CD4-positive, alpha-beta T cell (primary cell): ENCODE measurements around the gene AK5. TPM values are rescaled to one million over a fixed set of nuclear protein-coding genes. Genes with fewer than 3 reads are reported as not detected.

ENCODE experiments used
- ATAC-seq: fragments of 200-7000 bp; cut with Tn5 transposase; one replicate; pipeline ENCODE4 v1.10.0; 2022; ENCODE audit warnings: mild to moderate bottlenecking; ENCODE audit not compliant: poor library complexity
- CTCF ChIA-PET: fragments of 350-600 bp; sonication (Branson Sonifier 250); formaldehyde crosslinking; loops from one replicate; lab custom pipeline; 2021; ENCODE audit warnings: antibody characterized with exemption, inconsistent platforms; lab: Charles Lee
- POLR2A ChIA-PET: fragments of 350-600 bp; sonication (Branson Sonifier 250); formaldehyde crosslinking; loops from one replicate; lab custom pipeline; 2021; ENCODE audit warnings: antibody characterized with exemption, inconsistent platforms; lab: Charles Lee
- DNase-seq, 14 experiments: peaks; one replicate each; pipeline ENCODE4 v3.0.0-alpha.2; 2013 to 2020; ENCODE audit warnings: mixed read lengths in 2 of 14
- H3K27ac ChIP-seq, 2 donors: one replicate each; pipeline versions ENCODE4 v1.5.1 to v1.7.0; 2013; ENCODE audit warnings: low read length in 2 of 2, low read depth in 1 of 2, mild to moderate bottlenecking in 1 of 2
- H3K27me3 ChIP-seq, 2 experiments: 1 replicate in 1 of 2; 2 replicates in 1 of 2; pipeline versions ENCODE4 v1.6.1 to v1.7.0; 2013; ENCODE audit warnings: low read length in 2 of 2, control low read depth in 1 of 2, mild to moderate bottlenecking in 1 of 2, moderate library complexity in 1 of 2; ENCODE audit not compliant: insufficient read depth in 2 of 2, control insufficient read depth in 1 of 2
- H3K36me3 ChIP-seq: one replicate; pipeline ENCODE4 v1.6.1; 2013; ENCODE audit warnings: low read length, control low read depth; ENCODE audit not compliant: insufficient read depth
- H3K4me1 ChIP-seq: one replicate; pipeline ENCODE4 v1.6.1; 2013; ENCODE audit warnings: low read length, control low read depth; ENCODE audit not compliant: insufficient read depth
- H3K4me3 ChIP-seq: one replicate; pipeline ENCODE4 v1.5.1; 2013; ENCODE audit warnings: mild to moderate bottlenecking, low read length, moderate library complexity
- H3K9me3 ChIP-seq, 2 experiments: 1 replicate in 1 of 2; 2 replicates in 1 of 2; pipeline versions ENCODE4 v1.6.1 to v1.7.0; 2013; ENCODE audit warnings: low read length in 2 of 2, mild to moderate bottlenecking in 2 of 2, control low read depth in 1 of 2, moderate library complexity in 1 of 2; ENCODE audit not compliant: control insufficient read depth in 1 of 2, insufficient read depth in 1 of 2
- H3K27ac Mint-ChIP-seq: one replicate; pipeline ENCODE4 v1.8.0; 2020; ENCODE audit warnings: mixed read lengths
- H3K27me3 Mint-ChIP-seq: one replicate; pipeline ENCODE4 v1.8.0; 2021; ENCODE audit warnings: mixed read lengths
- H3K36me3 Mint-ChIP-seq: one replicate; pipeline ENCODE4 v1.8.0; 2021; ENCODE audit warnings: low read depth, mixed read lengths
- H3K4me1 Mint-ChIP-seq: one replicate; pipeline ENCODE4 v1.8.0; 2021; ENCODE audit warnings: low read depth, mixed read lengths
- H3K4me3 Mint-ChIP-seq: one replicate; pipeline ENCODE4 v1.8.0; 2020; ENCODE audit warnings: mild to moderate bottlenecking, mixed read lengths
- H3K9me3 Mint-ChIP-seq: one replicate; pipeline ENCODE4 v1.8.0; 2020; ENCODE audit warnings: mixed read lengths
- intact Hi-C, 2 experiments: fragments of 100-400 bp; cut with DNase I in 1 of 2; cut with micrococcal nuclease in 1 of 2; formaldehyde crosslinking; loops; one replicate each; pipeline versions ENCODE4 v1.15.1 to v1.9.0; 2023 to 2025; cut with DNase I, micrococcal nuclease
- total RNA-seq, 174 experiments: library from RNA in 2 of 174; stranded (reverse) in 2 of 174; gene quantifications; one replicate each; pipeline ENCODE4 v1.2.3 and lab custom pipeline; 2021 to 2026
- TF ChIP-seq, protein P1 (sequence below): fragments of 200-600 bp; IDR thresholded peaks from one replicate; pipeline ENCODE4 v1.8.0; 2022; ENCODE audit warnings: antibody characterized with exemption, mild to moderate bottlenecking

The AK5 gene
- total RNA-seq, 2 experiments from 2014 or later = 32.0 TPM

DNA sequence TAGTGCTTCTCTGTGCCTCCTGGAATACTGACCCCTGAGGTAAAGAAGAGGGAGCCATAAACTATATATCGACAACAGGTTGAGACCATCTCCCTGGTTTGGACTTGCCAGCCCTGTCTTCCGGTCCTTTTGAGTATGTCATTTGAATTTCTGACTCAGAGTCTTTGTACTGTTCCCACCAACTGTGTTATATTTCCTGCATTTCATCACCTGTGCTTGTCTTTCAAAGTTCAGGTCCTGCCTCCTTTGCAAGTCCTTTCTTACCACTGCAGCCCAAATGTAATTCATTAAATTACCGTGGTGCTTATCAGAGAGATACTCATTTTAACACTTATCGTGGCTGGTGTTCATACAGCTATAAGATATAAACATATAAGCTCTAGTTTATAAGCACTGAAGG lies 10.7 kb downstream of the AK5 start:
- Histone ChIP-seq H3K4me3 (no peak overlapping the region), H3K9me3 (no peaks in the 10 kb centered on the region), H3K4me1 (no peaks in the 10 kb centered on the region), H3K27me3 (no peaks in the 10 kb centered on the region), H3K36me3 (no peaks in the 10 kb centered on the region), H3K27ac (no peak overlapping the region)
- ATAC-seq (no peak), DNase-seq (no peak)
- peaks cover 11% of the 10 kb centered on the region for H3K4me1 Mint-ChIP-seq
- TF ChIP-seq, protein P1, sequence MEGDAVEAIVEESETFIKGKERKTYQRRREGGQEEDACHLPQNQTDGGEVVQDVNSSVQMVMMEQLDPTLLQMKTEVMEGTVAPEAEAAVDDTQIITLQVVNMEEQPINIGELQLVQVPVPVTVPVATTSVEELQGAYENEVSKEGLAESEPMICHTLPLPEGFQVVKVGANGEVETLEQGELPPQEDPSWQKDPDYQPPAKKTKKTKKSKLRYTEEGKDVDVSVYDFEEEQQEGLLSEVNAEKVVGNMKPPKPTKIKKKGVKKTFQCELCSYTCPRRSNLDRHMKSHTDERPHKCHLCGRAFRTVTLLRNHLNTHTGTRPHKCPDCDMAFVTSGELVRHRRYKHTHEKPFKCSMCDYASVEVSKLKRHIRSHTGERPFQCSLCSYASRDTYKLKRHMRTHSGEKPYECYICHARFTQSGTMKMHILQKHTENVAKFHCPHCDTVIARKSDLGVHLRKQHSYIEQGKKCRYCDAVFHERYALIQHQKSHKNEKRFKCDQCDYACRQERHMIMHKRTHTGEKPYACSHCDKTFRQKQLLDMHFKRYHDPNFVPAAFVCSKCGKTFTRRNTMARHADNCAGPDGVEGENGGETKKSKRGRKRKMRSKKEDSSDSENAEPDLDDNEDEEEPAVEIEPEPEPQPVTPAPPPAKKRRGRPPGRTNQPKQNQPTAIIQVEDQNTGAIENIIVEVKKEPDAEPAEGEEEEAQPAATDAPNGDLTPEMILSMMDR = no peak
- CTCF ChIA-PET = no interaction called here
- peaks cover 47% of the 10 kb centered on the region for H3K36me3 Mint-ChIP-seq
- H3K27ac Mint-ChIP-seq = no peak overlapping the region
- H3K4me3 Mint-ChIP-seq = no peak overlapping the region
- POLR2A ChIA-PET = no interaction called here
- intact Hi-C loops = loop anchor here in 1 of 2 experiments (10.0 kb wide), 1 partner anchor 1218 kb away; the partner anchor contains the start of gene ST6GALNAC3
- no peaks in the 10 kb centered on the region for H3K27me3 Mint-ChIP-seq
- H3K9me3 Mint-ChIP-seq = no peaks in the 10 kb centered on the region

DNA sequence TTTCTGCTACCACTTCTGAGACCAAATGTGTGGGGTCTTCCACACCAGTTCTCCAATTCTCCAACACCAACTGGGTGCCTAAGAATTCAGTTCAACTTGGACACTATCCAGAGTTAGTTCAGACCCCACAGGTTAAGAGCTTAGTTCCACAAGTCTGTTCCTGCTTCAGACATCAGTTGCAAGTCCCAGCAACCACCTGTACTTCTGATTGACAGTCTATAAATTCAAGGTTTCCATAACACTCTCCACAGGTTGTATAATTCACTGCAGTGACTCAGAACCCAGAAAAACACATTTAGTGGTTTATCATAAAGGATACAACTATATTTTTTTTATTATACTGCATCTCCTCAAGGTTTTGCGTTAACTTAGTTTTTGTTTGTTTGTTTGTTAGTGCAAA lies 18.7 kb downstream of the AK5 start:
- ATAC-seq (no peak), DNase-seq (no peak)
- Mint-ChIP-seq H3K4me3 (no peak overlapping the region), H3K27ac (no peak overlapping the region), H3K9me3 (no peaks in the 10 kb centered on the region), H3K4me1 (peaks cover 38% of the 10 kb centered on the region), H3K36me3 (peaks cover 60% of the 10 kb centered on the region), H3K27me3 (no peaks in the 10 kb centered on the region)
- H3K36me3 ChIP-seq = no peaks in the 10 kb centered on the region
- TF ChIP-seq, protein P1 = no peak
- H3K4me3 ChIP-seq = no peak overlapping the region
- ChIA-PET POLR2A (interaction anchor here (1.5 kb wide), 1 partner anchor 19 kb away, joined by 7 read pairs; the partner anchor contains the start of gene AK5), CTCF (no interaction called here)
- H3K9me3 ChIP-seq = no peaks in the 10 kb centered on the region
- H3K27ac ChIP-seq = no peak overlapping the region
- H3K27me3 ChIP-seq = no peaks in the 10 kb centered on the region
- H3K4me1 ChIP-seq = no peaks in the 10 kb centered on the region
- intact Hi-C loops = no loop called here

DNA sequence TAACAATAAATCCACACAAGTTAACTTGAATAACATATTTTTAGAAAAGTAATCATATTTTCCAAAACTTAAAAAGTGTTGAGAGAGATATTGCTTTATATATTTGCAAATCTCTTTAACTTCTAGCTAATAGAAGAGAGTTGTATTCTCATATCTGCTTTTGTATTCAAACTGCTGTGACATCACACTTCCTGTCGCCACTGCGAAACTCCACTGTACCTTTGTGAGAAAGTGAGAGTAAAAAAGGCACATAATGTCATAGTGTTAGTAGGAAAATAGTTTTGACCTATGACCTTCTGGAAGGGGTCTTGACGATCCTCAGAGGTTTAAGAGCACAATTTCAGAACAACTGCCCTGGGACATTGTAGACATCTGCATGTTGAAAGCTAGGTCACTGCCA lies 21.6 kb downstream of the AK5 start:
- no peak overlapping the region for H3K4me3 ChIP-seq
- DNase-seq = peak in 3 of 14 experiments; percentile 7 to 33 (median 13)
- no peaks in the 10 kb centered on the region for H3K36me3 ChIP-seq
- peak overlapping the region; percentile 43 for H3K4me3 Mint-ChIP-seq
- H3K9me3 Mint-ChIP-seq = peaks cover 3% of the 10 kb centered on the region
- peaks cover 66% of the 10 kb centered on the region for H3K4me1 Mint-ChIP-seq
- peaks cover 61% of the 10 kb centered on the region for H3K36me3 Mint-ChIP-seq
- H3K27me3 Mint-ChIP-seq = no peaks in the 10 kb centered on the region
- H3K4me1 ChIP-seq = peaks cover 9% of the 10 kb centered on the region
- CTCF ChIA-PET = no interaction called here
- H3K9me3 ChIP-seq = no peaks in the 10 kb centered on the region
- TF ChIP-seq, protein P1 = no peak
- no peaks in the 10 kb centered on the region for H3K27me3 ChIP-seq
- H3K27ac ChIP-seq = no peak overlapping the region
- H3K27ac Mint-ChIP-seq = peak overlapping the region; percentile 78
- no peak for ATAC-seq
- POLR2A ChIA-PET = interaction anchor here (0.6 to 1.1 kb wide), 4 partner anchors 12 to 93 kb away, joined by 3 to 5 read pairs (median 4); partner anchors contain the start of gene AK5
- intact Hi-C loops = no loop called here
